HuH-7 (cell line): ENCODE data around the gene TAF6.

Source experiments
- DNase-seq: peaks from one replicate; pipeline ENCODE4 v3.0.0; 2011; ENCODE audit warnings: low spot score

The TAF6 gene

DNA sequence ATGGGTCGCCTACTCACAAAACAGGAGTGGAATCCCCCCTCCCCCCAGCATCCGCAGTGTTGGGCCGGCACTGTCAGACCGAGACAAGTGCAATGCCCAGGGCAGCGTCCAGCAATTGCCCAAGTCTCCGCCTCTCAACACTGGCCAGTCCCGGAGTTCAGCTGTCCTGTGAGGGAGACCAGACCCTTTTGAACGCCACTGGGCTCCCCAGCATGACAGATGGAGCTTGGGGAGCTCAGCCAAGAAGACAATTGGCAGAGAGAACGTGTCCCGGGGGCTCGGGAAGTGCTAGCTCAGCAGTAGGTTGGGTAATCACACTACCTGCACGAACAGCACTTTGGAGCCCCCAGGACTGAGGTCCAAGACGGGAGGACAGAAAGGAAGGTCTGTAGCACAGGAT is 25.7 kb downstream of the TAF6 start:
- DNase-seq = no peak

DNA sequence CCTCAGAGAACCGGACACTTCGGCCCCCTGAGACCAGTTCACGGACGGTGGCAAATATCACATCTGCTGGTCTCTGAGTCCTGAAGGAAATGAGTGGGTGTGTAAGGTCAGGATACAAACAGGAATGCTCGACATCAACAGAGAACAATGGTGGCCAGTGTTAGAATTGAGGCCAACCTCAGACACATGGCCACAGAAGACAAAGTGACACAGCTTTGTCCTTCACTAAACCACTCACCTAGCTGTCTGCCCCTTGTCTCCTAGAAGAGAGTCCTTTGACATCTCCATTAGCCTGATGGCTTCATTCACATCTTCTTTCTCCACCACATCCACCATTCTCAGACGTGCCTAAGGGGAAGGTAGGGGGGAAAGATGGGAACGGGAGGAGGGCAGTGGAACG is 26.1 kb downstream of the TAF6 start:
- no peak for DNase-seq

DNA sequence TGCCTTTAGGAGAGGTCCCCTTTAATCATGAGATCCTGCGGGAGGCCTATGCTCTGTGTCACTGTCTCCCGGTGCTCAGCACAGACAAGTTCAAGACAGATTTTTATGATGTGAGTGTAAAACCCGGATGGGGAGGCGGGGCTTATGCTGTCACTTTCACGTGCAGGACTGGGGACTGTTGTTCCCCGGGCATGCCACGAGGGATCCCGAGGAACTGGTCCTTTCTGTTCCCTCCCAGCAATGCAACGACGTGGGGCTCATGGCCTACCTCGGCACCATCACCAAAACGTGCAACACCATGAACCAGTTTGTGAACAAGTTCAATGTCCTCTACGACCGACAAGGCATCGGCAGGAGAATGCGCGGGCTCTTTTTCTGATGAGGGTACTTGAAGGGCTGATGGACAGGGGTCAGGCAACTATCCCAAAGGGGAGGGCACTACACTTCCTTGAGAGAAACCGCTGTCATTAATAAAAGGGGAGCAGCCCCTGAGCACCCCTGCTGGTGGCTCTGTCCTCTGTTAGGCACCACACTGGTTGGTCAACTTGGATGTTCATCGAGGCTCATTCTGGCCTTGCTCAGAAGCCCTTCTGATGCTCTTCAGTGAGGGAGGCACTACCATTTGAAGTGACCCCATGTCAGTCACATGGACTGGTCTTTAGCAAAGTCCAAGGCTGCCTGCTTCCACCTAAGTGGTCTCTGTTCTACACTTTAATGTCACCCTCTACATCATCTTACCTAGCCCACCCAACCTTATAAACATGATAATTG is 27.6 kb downstream of the TAF6 start:
- no peak for DNase-seq

DNA sequence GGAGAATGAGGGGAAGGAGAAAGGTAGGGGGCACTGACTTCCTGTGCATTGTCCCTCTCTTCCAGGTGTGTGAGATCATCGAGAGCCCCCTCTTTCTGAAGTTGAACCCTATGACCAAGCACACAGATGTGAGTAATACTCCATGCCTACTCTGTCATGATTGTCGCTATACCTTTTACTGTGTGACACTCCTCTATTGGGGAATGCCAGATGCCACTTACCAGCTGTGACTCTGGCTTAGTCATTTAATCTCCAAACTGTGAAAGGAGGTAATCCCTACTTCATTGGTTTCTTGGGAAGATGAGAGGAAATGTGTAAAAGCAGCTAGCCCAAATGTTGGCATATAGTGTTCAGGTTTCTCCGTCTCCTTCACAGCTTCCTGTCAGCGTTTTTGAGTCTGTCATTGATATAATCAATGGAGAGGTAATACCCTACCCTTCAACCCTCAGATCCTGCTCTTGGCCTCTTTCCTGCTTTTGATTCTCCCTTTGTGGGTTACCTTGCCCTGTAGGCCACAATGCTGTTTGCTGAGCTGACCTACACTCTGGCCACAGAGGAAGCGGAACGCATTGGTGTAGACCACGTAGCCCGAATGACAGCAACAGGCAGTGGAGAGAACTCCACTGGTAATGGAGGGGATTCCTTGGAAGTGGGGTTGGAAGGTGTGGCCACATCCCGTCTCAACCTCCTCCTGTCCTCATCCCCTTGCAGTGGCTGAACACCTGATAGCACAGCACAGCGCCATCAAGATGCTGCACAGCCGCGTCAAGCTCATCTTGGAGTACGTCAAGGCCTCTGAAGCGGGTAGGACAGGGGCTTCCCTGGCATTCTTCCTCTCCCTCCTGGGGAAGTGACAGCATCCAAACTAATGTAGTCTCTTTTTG is 28.4 kb downstream of the TAF6 start:
- no peak for DNase-seq

DNA sequence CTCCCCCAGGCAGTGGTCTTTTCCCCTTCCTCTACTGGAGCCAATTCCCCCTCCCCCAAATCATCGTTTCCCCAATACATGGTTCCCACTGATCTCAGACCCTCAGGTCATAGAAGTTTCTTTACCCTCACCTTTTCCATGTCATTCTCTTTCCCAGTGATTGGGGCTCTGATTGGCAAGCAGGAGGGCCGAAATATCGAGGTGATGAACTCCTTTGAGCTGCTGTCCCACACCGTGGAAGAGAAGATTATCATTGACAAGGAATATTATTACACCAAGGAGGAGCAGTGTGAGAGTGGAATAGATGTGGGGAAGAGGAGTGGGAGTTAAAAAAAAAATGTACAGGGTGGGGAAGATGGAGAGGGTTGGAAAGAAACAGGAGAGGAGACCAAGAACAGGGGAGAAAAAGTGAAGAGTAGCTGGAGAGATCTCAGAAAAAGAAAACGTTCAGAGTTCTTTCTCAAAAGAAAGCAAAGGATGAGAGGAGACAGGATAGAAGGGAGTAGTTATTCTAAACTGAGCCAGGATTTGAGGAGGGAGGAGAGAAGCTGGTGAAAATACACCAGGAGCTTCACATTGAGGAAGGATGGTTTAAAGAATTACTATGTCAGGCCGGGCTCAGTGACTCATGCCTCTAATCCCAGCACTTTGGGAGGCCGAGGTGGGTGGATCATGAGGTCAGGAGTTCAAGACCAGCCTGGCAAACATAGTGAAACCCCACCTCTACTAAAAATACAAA is 29.5 kb downstream of the TAF6 start:
- no peak for DNase-seq

DNA sequence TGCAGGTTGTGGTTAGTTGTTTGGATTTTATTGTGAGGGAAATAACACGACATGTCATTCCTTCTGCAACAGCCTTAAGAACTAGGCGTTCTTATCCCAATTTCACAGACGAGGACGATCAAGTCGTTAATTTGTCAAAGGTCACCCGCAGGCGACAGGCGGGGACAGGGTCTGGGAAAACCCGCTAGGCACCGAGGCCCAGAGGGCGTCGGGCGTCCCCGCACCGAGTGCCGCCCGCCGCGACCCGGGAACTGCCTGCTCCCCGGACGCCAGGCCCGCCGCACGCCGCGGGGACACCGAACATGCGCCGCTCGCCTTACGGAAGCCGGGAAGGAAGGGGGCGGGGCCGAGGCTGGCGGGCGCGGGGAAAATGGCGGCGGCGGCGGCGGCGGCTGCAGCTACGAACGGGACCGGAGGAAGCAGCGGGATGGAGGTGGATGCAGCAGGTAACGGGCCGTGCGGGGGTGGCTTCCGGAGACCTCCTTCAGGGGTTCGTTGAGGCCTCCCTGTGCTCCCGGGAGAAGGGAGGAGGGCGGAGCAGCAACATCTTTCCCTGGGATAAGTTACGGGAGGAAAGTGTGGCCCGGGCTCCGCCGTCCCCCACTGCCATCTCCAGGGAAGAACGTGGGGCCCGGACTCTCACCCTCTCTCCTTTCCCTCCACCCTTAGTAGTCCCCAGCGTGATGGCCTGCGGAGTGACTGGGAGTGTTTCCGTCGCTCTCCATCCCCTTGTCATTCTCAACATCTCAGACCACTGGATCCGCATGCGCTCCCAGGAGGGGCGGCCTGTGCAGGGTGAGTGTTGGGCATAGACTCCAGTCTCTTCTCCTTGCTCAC is 30.3 kb downstream of the TAF6 start, which contains the start of gene COPS6:
Gene COPS6, plus strand, starts transcription at position 349 of the 837 bp plus-strand sequence. Its CDS starts 22 bp downstream, at position 371.
- DNase-seq = peak; percentile 74

DNA sequence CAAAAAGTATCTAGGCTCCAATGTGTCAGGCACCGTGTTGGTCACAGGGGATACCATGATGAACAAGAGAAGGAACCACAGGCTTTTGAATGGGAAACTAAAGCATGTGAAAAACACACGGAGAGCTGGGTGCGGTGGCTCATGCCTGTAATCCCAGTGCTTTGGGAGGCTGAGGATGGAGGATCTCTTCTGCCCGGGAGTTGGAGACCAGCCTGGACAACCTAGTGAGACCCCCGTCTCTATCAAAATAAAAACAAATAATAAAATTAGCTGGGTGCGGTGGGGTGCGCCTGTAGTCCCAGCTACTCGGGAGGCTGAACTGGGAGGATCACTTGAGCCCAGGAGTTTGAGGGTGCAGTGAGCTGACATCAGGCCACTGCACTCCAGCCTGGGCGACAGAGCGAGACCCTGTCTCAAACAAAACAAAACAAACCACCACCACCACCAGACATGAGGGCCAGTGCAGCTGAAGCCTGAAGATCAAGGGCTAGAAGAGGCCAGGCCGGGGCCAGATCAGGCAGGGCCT is 31.0 kb downstream of the TAF6 start:
- DNase-seq = no peak

DNA sequence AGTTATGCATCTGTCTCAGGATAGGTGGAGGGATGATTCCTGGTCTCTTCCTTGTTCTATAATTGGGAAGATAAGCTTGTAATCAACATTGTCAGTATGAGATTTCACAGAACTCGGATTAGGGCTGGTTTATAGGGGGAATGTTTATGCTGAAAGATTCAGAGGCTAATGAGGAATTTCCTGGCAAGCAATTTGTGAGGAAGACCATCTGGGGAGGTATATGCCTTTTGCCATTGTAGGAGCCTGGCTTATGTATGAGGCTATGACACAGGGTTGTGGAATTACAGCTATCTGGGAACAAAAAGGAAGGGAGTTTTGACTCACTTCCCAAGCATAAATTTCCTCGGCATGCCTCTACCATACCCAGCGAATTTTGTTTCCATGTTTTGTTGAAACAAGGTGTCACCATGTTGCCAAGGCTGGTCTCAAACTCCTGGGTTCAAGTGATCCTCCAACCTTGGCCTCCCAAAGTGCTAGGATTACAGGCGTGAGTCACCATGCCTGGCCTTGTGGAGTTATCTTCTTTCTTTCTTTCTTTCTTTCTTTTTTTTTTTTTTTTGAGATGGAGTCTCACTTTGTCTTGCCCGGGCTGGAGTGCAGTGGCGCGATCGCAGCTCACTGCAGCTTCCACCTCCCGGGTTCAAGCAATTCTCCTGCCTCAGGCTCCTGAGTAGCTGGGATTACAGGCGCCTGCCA is 32.0 kb downstream of the TAF6 start:
- no peak for DNase-seq

DNA sequence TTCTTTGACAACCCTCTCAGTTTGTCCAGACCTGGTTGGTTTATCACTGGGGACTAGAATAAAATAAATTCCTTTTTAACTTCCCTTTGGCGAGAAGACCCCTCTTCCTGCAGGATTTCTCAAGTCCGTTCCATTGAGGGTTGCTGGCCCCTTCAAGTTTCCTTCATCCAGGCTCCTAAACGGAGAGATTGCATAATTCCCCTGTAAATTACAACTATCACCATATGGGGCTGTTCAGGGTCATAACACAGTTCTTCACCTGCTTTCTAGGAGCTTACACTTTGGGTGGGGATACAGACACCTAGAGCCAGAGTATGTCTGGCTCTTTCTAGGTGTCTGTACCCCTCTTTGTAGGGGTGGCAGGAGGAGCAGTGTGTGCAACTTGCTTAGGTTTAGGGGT is 33.6 kb downstream of the TAF6 start:
- DNase-seq = no peak

DNA sequence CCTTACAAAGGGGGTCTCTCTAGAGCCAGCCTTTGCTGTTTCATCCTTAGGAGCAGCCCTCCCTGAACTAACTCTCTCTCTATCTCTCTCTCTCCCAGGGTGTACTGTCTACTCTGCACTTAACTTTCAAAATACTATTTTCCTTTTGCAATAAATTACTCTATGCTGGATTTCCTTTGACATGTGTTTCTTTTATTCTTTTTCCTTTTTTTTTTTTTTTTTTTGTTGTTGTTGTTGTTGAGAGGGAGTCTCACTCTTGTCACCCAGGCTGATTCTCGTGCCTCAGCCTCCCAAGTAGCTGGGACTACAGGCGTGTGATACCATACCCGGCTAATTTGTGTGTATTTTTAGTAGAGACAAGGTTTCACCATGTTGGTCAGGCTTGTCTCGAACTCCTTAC is 36.2 kb downstream of the TAF6 start:
- no peak for DNase-seq

DNA sequence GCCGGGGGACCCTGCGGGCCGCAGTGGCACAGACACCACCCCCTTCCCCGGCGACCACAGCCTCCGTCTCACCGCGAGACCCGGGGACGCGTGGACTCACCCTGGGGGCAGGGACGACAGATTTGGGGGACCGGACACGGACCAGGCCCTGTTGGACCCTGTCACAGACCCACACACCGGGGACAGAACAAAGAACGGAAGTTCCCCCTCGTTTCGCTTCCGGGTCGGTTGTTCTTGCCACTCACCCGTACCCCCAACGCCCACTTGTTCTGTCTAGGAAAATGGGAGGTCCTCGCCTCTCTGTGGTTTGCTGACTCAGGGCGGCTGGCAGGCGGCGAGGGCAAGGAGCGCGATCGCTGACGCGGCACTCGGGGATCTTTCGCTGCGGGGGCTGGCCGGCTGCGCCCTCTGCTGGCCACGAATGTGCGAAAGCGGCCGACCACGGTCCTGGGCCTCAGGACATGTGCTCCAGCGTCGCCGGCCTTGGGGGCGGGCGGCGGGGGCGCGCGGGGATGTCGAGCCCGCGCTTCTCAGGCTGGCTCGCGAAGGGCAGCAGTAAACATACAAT is 37.5 kb downstream of the TAF6 start, which contains the start of gene ZNF3:
Gene ZNF3, minus strand, starts transcription at position 189 of the 568 bp plus-strand sequence. CDS start 4,366 bp downstream, outside the sequence.
- DNase-seq = peak; percentile 94

DNA sequence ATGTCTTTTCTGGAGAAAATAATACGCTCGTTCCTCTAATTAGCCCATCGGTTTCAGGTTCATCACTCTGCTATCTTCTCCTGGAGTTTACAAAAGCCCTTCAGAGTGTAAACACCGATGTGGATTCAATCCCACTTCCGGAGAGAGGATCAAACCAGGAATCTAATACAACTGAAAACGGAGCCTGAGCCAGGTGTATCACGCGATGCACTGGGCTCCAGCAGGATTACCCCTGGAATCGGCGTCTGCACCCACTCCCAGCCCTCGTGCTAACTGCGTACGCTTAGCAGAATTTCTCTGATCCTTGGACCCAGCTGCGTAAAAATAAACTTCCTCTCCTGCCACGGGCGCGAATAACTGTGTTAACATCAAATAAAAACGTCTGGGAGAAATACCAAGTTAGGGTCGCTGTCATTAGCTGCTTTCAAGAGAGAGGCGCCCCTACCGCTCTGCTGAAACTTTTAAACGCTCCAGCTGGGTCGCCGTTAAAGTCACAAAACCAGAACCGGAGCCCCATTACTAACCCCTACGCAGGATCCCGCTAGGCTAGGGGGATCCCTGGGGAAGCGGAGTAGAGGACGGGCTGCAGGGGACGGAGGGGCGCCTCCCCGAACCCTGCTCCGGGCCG is 38.1 kb downstream of the TAF6 start:
- DNase-seq = peak; percentile 47

DNA sequence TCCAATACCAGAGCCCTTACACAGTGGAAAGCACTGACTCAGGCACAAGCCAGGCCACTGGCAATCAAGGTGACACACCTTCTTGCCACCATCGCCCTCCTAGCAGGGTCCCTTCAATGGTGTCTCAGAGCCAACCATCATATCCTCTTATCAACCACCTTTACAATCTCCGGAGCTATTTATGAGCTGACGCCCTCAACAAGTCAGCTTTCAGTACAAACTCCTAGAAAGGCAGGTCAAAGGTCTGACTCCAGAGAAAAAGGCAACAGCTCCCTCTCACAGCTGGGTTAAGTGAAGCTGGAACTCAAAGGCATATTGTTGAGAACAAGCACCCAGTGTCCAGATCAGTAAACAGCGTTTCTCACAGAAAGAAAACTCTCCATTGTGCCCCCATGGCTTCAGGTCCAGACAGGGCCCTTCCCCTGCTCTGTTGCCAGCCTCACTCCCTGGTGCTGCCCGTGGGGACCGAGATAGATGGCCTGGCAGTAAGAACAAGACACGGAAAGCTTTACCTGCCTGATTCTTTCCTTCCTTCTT is 40.1 kb downstream of the TAF6 start:
- DNase-seq = peak; percentile 51

DNA sequence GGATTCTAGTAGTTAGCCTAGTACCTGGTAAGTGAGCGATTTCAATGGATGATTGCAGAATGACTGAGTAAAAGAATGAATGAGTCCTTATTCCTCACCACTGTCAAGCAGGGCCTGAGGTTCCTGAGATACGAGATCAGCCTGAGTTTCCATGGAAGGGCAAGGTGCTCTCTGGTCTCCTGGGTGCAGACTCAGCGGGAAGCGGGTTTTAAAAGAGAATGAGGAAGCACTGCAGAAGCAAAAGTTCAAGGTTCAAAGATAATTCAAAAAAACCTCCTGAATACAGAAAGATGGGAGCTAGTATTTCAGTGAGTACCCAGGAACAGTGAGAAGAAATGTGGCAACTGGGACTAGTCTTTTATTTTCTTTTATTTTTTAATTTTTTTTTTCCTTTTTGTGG is 42.0 kb downstream of the TAF6 start:
- no peak for DNase-seq

DNA sequence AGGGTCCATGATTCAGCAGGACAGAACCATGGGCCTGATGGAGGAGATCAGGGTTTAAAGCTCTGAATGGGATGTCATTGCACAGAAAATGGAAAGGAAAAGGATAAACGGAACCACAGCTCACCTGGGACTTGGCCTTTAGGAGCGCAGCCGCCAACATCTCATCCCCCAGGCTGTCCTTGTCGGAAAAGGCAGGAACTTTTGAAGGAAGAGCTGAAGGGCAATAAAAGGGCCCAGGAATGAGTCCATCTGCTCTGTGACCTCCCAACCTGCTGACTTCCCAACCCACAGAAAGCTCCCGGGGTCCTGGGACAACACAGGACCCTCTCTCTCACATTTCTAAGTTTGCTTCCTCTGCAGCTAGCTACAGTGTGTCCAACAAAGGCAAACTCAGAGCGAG is 43.7 kb downstream of the TAF6 start:
- DNase-seq = no peak

DNA sequence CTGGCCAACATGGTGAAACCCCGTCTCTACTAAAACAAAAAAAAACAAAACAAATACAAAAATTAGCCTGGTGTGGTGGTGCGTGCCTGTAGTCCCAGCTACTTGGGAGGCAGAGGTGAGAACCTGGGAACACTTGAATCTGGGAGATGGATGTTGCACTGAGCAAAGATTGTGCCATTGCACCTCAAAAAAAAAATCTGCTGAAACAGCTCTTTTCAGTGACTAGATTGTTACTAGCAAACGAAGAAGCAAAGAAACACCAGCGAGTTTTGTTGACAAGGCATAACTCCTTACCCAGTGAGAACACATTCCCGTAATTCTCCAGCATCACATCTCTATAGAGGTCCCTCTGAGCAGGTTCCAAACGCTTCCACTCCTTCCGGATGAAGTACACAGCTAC is 44.3 kb downstream of the TAF6 start:
- DNase-seq = no peak

DNA sequence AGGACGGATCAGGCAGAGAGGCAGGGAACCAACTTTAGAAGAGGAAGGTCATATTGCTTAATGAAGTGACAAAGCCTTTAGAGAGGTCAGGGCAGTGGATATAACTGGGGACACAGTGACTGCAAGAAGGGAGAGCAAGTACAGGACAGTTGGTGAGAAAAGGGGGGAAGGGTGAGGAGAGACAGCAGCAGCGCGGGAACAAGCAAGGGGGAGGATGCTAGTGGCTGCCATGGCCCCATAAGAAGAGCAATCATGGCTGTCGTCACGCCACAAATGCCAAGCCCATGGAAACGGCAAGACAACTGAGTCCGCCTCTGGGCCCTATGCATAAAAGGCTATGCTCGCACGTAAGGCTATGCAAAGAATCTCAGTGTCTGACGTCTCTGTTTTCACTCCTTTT is 46.7 kb downstream of the TAF6 start:
- no peak for DNase-seq

DNA sequence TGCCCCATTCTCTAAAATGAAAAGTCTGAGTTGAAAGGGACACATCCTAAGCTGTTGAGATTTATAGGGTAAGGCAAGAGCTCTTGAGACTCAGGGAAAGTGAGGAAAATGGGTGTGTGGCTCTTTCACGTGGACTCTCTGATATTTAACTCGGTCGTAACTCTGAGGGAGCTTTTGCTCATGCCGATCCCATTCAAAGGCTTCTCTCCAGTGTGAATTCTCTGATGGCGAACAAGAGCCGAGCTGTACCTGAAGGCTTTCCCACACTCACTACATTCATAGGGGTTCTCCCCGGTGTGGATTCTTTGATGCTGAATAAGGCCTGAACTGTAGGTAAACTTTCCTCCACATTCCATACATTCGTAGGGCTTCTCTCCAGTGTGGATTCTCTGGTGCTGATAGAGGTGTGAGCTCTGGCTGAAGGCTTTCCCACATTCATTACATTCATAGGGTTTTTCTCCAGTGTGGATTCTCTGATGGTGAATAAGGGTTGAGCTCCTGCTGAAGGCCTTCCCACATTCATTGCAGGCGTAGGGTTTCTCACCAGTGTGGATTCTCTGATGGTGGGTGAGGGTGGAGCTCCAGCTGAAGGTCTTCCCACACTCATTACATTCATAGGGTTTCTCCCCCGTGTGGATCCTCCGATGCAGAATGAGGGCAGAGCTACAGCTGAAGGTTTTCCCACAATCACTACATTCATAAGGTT is 48.0 kb downstream of the TAF6 start:
- no peak for DNase-seq

DNA sequence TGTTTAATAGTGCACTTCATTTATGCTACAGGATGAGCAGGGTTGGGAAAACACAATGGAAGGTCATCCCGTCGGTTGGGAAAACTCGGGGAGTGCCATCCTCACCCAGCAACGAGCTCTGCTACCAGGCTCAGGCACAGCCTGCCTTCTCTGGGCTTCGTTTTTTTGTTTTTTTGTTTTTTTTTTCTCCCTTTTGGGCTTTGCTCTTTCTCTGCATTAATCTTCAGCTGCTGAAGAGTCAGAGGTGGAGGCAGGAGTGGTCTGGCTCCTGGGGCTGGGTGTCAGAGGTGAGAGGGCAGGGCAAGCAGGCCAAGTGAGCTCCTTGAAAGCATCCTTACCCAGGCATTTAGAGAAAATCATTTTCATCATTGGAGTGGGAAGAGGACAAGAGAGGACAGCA is 49.2 kb downstream of the TAF6 start:
- DNase-seq = no peak
